Left ventricle myocardium inferior (tissue), 1 donor: ENCODE results near the gene PNPLA6. TPM values are rescaled to one million over a fixed set of nuclear protein-coding genes. Genes with fewer than 3 reads are reported as not detected.

Experiments used
- DNase-seq: peaks from one replicate; pipeline ENCODE4 v3.0.0-alpha.2; 2020
- H3K27ac ChIP-seq: fragments of 200-600 bp; replicated peaks from 2 replicates; pipeline ENCODE4 v1.8.0; 2021
- H3K27me3 ChIP-seq: fragments of 200-600 bp; 2 replicates; pipeline ENCODE4 v1.8.0; 2021; ENCODE audit warnings: low read depth
- H3K36me3 ChIP-seq: fragments of 200-600 bp; 2 replicates; pipeline ENCODE4 v1.8.0; 2021
- H3K4me1 ChIP-seq: fragments of 200-600 bp; 2 replicates; pipeline ENCODE4 v1.8.0; 2021
- H3K4me3 ChIP-seq: fragments of 200-600 bp; 2 replicates; pipeline ENCODE4 v1.8.0; 2021; ENCODE audit warnings: mild to moderate bottlenecking, moderate library complexity
- H3K9me3 ChIP-seq: fragments of 200-600 bp; replicated peaks from 2 replicates; pipeline ENCODE4 v1.8.0; 2021
- CTCF ChIP-seq: fragments of 200-600 bp; IDR thresholded peaks from 2 replicates; pipeline ENCODE4 v1.8.0; 2021; ENCODE audit warnings: antibody characterized with exemption, mild to moderate bottlenecking, borderline replicate concordance
- intact Hi-C: fragments of 100-400 bp; cut with micrococcal nuclease; formaldehyde crosslinking; loops from one replicate; pipeline ENCODE4 v1.11.0; 2022
- total RNA-seq: library from RNA; stranded (reverse); fragmentation: NEBNext Ultra II Directional; extraction: Animal tissue kit (Norgen Biotek cat#: 25700); gene quantifications from one replicate; pipeline ENCODE4 v1.2.1, GENCODE V29; 2021
- donor health status: DM: no; HTN: yes; CAD: no; lungs with severe emphysema.

The PNPLA6 gene
- total RNA-seq, 1 donor from 2014 or later = 52.7 TPM

- intact Hi-C loops = no loop called here
- Histone ChIP-seq H3K36me3 (no peaks in the 10 kb centered on the region), H3K4me1 (peaks cover 26% of the 10 kb centered on the region), H3K27me3 (no peaks in the 10 kb centered on the region), H3K9me3 (no peaks in the 10 kb centered on the region), H3K4me3 (no peak overlapping the region), H3K27ac (no peak overlapping the region)
- no peak for DNase-seq
- no peak for TF ChIP-seq CTCF
These were observed 43.0 kb upstream of the PNPLA6 start for GRCh38 chr19:7492558-7492957.

- Histone ChIP-seq H3K4me3 (peak overlapping the region; percentile 23), H3K27me3 (peaks cover 11% of the 10 kb centered on the region), H3K9me3 (no peaks in the 10 kb centered on the region), H3K27ac (peak overlapping the region; percentile 83), H3K36me3 (no peaks in the 10 kb centered on the region), H3K4me1 (peaks cover 14% of the 10 kb centered on the region)
- intact Hi-C loops = no loop called here
- TF ChIP-seq CTCF = peak; percentile 44
- peak; percentile 48 for DNase-seq
These were observed 41.0 kb upstream of the PNPLA6 start for GRCh38 chr19:7494416-7495098.

- Histone ChIP-seq H3K4me3 (no peak overlapping the region), H3K4me1 (peaks cover 22% of the 10 kb centered on the region), H3K9me3 (no peaks in the 10 kb centered on the region), H3K27ac (no peak overlapping the region), H3K36me3 (no peaks in the 10 kb centered on the region), H3K27me3 (peaks cover 37% of the 10 kb centered on the region)
- no peak for DNase-seq
- intact Hi-C loops = no loop called here
- TF ChIP-seq CTCF = peak; percentile 39
These were observed 38.2 kb upstream of the PNPLA6 start for GRCh38 chr19:7497292-7497691.

GRCh38 chr19:7500811-7501450, 34.6 kb upstream of the PNPLA6 start:
- Histone ChIP-seq H3K27me3 (peaks cover 73% of the 10 kb centered on the region), H3K27ac (no peak overlapping the region), H3K36me3 (no peaks in the 10 kb centered on the region), H3K9me3 (no peaks in the 10 kb centered on the region), H3K4me1 (peaks cover 17% of the 10 kb centered on the region), H3K4me3 (peak overlapping the region; percentile 62)
- no peak for DNase-seq
- intact Hi-C loops = no loop called here
- TF ChIP-seq CTCF = no peak

GRCh38 chr19:7502552-7502951, 33.0 kb upstream of the PNPLA6 start:
- Histone ChIP-seq H3K36me3 (no peaks in the 10 kb centered on the region), H3K9me3 (no peaks in the 10 kb centered on the region), H3K4me1 (peaks cover 19% of the 10 kb centered on the region), H3K27ac (no peak overlapping the region), H3K4me3 (no peak overlapping the region), H3K27me3 (peaks cover 77% of the 10 kb centered on the region)
- no peak for DNase-seq
- intact Hi-C loops = no loop called here
- TF ChIP-seq CTCF = no peak
